NB4 (cell line): ENCODE results near the gene ACSM2B.
"Not testable (repeated sequence)": the region's sequence is repeated elsewhere in the genome, so short reads cannot be mapped to it uniquely, and the experiment has no call there.

Experiments
- MAX ChIP-seq: IDR thresholded peaks from 2 replicates; pipeline ENCODE4 v1.6.1; 2011; ENCODE audit warnings: low read depth, low read length
- POLR2A ChIP-seq: IDR thresholded peaks from 2 replicates; pipeline ENCODE4 v1.6.1; 2011; ENCODE audit warnings: mild to moderate bottlenecking; ENCODE audit not compliant: insufficient read length; ENCODE audit errors: extremely low read depth
- TF ChIP-seq, protein P1 (sequence below): IDR thresholded peaks from one replicate; pipeline ENCODE4 v1.5.1; 2012; ENCODE audit warnings: low read depth, low read length

DNA sequence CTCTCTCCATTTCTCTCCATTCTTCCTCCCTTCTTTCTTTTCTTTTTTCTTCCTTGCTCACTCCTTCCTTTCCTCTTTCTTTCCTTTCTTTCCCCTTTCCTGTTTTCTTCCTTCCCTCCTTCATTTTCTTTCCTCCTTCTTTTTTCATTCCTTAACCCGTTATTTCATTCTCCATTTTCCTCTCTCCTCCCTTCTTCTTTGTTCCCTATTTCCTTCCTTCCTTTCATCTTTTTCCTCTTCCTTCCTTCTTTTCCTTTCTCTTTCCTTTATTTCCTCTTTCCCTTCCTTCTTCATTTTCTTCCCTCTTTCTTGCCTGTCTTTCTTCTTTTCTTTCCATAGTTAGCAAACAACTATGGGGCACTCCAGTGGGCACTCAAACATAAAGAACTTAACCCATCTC lies 16.6 kb upstream of the ACSM2B start:
- TF ChIP-seq, protein P1, sequence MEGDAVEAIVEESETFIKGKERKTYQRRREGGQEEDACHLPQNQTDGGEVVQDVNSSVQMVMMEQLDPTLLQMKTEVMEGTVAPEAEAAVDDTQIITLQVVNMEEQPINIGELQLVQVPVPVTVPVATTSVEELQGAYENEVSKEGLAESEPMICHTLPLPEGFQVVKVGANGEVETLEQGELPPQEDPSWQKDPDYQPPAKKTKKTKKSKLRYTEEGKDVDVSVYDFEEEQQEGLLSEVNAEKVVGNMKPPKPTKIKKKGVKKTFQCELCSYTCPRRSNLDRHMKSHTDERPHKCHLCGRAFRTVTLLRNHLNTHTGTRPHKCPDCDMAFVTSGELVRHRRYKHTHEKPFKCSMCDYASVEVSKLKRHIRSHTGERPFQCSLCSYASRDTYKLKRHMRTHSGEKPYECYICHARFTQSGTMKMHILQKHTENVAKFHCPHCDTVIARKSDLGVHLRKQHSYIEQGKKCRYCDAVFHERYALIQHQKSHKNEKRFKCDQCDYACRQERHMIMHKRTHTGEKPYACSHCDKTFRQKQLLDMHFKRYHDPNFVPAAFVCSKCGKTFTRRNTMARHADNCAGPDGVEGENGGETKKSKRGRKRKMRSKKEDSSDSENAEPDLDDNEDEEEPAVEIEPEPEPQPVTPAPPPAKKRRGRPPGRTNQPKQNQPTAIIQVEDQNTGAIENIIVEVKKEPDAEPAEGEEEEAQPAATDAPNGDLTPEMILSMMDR, result not testable (repeated sequence)
- not testable (repeated sequence) for TF ChIP-seq POLR2A, MAX
